ENCODE measurements around the gene CFAP57.

CFAP57 gene

DNA sequence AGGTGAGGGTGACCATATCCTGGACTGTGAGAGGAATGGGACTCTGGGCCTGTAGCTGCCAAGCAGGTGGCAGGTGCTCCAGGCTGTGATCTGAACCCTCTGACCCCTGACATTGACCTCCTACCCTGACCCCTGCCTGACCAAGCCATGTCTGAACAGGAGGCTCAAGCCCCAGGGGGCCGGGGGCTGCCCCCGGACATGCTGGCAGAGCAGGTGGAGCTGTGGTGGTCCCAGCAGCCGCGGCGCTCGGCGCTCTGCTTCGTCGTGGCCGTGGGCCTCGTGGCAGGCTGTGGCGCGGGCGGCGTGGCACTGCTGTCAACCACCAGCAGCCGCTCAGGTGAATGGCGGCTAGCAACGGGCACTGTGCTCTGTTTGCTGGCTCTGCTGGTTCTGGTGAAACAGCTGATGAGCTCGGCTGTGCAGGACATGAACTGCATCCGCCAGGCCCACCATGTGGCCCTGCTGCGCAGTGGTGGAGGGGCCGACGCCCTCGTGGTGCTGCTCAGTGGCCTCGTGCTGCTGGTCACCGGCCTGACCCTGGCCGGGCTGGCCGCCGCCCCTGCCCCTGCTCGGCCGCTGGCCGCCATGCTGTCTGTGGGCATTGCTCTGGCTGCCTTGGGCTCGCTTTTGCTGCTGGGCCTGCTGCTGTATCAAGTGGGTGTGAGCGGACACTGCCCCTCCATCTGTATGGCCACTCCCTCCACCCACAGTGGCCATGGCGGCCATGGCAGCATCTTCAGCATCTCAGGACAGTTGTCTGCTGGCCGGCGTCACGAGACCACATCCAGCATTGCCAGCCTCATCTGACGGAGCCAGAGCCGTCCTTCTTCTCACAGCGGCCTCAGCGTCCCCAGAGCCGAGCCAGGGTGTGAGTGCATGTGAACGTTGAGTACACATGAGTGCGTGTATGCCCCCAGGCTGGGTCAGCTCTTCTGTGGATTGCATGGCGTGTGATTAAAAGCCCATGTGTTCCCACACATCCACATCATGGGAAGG is 100.7 kb downstream of the CFAP57 start:
- DNase-seq (ENCODE audit: low read depth, low spot score) = no peak
- no peak overlapping the region for H3K27ac ChIP-seq

DNA sequence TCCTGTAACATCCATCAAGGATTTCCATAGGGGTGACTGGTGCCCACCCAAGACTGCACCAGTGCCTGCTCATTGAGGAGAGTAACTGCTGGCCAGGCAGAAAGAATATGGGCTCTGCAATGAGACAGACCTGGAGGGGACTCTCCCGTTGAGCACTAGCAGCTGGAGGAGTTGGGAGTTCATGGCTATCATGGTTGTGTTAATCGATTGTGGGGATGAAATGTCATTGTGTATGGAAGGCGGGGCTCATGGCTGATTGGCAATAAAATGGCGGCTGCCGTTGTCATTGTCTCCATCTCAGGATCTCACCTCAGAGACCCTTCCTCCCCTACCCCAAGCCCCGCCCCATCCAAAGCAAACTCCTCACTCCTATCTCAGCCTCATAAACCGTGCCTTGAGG is 101.6 kb downstream of the CFAP57 start:
- no peak for DNase-seq (ENCODE audit: low read depth, low spot score)
- peak overlapping the region; percentile 48 for H3K27ac ChIP-seq

DNA sequence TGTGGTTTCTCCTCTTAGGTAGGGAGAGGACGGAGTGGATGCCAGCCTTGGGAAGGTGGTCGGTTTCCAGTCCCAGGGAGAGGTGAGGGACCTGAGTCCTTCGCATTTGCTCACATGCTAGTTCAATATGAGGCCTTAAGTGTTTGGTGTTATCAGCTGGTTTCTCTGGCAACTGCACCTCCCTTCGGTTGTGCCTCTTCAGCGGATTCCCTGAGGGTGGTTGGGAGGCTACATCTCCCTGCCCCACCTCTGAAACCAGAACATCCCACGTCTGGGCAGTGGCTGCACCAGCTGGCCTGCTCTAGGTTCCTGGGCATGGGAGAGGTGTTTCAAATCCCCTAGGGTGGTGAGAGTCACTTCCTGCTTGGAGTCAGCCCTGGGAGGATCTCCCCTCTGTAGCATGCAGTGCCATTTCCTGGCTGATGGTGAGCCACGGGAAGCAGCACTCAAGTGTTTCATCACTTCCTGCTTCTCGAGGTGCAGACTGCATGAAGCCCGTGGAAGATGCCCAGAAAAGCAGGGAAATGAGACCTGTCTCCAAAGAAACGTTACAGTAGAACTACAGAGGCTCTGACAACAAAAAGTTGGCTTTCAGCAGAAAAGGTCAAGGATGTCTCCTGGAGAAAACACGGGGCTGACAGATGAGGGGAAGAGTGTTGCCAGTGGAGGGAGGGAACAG is 102.1 kb downstream of the CFAP57 start:
- no peak for DNase-seq (ENCODE audit: low read depth, low spot score)
- peak overlapping the region; percentile 48 for H3K27ac ChIP-seq

- peak overlapping the region; percentile 48 for H3K27ac ChIP-seq
Measured at GRCh38 chr1:43274804-43275180, 102.7 kb downstream of the CFAP57 start.

GRCh38 chr1:43275826-43276620 is 103.9 kb downstream of the CFAP57 start:
- no peak overlapping the region for H3K27ac ChIP-seq

More at GRCh38 chr1:43274804-43275180, 102.7 kb downstream of the CFAP57 start:
- no peak for DNase-seq (ENCODE audit: low read depth, low spot score)

DNA sequence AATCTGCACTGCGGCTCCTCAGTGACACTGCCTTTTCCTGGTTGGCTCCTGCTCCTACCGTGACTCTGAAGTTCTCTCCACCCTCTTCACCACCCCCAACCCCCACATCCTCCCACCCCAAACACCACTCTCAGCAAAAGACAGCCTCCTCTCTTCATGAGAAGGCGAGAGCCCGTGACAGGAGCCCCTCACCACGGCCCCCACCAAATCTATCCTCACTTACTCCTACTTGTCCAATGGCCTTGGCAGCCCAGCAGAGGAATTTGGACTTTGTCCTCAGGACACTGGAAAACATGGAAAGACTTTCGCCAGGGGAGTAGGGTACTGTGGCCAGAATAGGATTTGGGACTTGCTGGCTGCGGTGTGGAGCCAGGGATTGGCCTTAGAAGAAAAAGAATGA is 104.5 kb downstream of the CFAP57 start:
- DNase-seq (ENCODE audit: low read depth, low spot score) = no peak
- no peak overlapping the region for H3K27ac ChIP-seq

More at GRCh38 chr1:43275826-43276620, 103.9 kb downstream of the CFAP57 start:
- DNase-seq (ENCODE audit: low read depth, low spot score) = no peak

DNA sequence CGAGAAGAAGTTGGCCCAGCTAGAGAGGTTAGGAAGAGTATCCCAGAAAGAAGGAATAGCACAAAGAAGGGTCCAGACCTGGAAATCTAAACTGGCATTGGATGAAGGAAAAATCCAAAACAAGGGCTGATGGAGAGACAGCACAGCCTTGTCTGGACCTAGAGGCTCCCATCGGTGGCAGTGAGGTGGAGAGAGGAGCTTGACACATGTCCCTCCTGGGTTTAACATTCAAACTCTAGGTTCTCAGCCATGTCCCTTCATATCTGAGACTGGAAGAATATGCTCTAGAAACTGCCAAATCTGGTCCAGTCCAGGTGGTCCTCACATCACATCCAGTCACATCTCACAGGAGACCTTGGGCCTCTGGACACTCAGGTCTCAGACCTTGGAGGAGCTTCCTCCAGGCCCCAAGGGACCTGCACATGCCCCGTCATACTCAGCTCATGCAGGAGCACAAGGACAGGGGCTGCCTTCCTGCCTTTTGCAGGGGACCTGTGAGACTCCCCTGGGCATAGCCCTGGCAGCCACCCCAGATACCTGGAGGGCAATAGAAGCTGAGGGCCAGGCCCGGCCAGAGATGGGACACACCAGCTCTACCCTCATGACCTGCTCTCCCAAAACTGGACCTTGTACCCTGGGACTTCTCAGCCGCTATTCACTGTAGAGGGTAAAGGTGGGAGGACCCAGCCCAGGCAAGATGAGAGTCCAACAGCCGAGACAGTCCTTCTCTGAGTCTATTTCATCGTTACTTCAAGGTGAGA is 105.2 kb downstream of the CFAP57 start:
- DNase-seq (ENCODE audit: low read depth, low spot score) = no peak
- H3K27ac ChIP-seq = no peak overlapping the region

DNA sequence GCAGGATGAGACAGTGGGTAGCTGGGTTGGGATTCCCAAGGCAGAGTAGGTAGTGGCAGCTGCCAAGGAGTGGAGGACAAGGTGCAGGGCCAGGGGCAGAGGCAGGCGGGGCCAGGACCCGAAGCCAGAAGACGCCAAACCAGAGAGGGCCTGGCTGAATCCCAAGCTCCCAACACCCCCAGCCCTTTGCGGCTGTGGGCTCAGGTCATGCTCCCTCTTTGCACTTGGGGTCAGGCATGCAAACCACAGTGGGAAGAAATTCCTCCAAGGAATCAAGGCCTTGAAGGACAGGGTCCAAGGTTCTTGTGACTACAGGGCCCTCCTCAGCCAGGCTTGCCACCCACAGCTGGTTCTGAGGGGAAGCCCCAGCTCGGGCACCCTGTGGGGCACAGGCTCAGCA is 107.0 kb downstream of the CFAP57 start:
- no peak overlapping the region for H3K27ac ChIP-seq
- no peak for DNase-seq (ENCODE audit: low read depth, low spot score)

DNA sequence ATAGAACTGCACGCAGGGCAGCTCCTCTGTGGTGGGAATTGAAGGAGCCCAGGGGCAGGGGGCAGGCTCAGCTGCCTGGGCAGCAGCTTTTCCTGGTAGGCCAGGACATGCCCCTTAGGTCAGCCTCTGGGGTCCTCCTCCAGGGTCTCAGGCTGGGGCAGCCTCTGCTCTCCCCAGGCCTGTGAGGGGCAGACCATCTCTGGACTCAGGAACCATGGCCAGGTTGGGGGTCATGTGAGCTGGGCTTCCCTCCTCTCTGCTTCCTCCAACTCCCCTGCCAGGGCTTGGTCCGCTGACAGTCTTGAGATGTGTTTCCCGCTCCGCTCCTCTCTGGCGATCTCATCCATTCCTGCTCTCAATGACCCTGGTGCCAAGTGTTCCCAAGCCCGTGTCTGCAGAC is 107.5 kb downstream of the CFAP57 start:
- no peak for DNase-seq (ENCODE audit: low read depth, low spot score)

GRCh38 chr1:43280692-43281091 is 108.6 kb downstream of the CFAP57 start:
- DNase-seq (ENCODE audit: low read depth, low spot score) = no peak
- H3K27ac ChIP-seq = no peak overlapping the region

More for the DNA sequence above, 107.5 kb downstream of the CFAP57 start:
- no peak overlapping the region for H3K27ac ChIP-seq

DNA sequence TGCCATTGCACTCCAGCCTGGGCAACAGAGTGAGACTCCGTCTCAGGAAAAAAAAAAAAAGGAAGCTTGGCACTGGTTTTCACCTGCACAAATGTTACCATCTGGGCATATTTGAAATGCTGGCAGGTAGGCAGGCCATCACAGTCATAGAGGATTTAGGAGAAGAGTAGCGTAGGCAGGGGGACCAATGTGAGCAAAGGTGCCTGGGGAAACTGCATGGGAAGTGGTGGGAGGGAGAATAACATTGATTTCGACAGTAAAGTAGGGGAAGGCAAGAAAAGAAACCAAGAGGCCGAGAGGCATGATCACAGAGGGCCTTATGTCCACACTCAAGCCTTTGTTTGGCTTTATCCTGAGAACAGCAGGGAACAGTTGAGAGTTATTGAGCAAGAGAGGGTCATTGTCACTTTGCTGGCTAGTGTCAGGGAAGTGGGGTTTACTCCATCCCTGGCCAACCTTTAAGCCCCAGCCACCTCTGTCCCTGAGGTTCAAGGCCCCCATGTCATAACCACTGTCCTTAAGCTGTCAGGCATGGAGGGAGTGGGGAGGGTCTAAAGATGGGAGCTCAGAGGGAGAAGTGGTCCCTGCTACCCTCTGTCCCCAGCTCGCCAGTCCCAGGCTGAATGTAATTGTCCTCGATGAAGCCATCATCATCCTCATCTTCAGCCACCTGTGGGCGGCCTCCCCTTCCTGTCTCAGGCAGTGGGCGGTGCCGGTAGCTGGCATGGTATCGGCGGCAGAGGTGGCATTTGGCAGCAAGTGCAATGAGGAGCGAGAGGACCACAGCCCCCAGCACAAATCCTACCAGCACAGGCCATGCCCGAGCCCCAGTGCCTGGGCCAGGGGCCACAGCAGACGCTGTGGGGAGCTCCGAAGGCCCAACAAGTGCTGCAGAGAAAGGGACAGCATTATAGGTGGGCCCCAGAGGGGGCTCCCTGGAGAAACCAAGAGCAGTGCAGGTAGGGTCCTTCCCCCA is 110.4 kb downstream of the CFAP57 start:
- DNase-seq (ENCODE audit: low read depth, low spot score) = no peak
- no peak overlapping the region for H3K27ac ChIP-seq

- H3K27ac ChIP-seq = no peak overlapping the region
- DNase-seq (ENCODE audit: low read depth, low spot score) = no peak
Measured at GRCh38 chr1:43284065-43284464, 111.9 kb downstream of the CFAP57 start.

DNA sequence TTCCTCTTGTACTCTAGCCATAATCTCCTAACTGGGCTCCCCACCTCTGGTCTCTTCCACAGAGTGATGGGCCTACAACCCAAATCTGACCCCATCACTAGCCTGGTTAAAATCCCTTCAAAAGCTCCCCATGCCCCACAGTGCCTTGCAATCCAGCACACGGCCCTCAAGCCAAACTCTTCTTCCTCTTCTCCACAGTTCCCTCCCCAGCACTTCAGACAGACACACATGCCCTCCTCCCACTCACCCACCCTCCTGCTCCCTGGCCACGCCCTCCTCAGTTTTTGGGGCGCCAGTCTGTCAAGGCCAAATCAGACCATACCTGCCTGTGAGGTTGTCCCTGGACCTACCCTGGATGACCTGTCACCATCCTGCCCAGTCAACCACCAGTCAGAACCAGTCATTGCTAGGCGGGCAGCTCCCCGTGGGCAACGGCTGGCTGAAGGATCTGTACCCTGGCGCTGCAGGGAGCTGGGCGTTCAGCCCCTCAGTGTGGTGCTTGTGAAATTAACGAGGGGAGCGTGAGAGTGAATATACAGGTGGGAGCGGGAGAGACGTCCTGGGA is 112.5 kb downstream of the CFAP57 start:
- no peak for DNase-seq (ENCODE audit: low read depth, low spot score)
- H3K27ac ChIP-seq = peak overlapping the region; percentile 45

GRCh38 chr1:43285269-43285990 is 113.3 kb downstream of the CFAP57 start, which contains the start of gene C1orf210:
Gene C1orf210 (minus strand): TSS chr1:43285581. CDS start chr1:43283270, 2,311 bp downstream.
- peak within 1 kb of the TSS; percentile 45 for H3K27ac ChIP-seq
- DNase-seq (ENCODE audit: low read depth, low spot score) = peak; percentile 45

DNA sequence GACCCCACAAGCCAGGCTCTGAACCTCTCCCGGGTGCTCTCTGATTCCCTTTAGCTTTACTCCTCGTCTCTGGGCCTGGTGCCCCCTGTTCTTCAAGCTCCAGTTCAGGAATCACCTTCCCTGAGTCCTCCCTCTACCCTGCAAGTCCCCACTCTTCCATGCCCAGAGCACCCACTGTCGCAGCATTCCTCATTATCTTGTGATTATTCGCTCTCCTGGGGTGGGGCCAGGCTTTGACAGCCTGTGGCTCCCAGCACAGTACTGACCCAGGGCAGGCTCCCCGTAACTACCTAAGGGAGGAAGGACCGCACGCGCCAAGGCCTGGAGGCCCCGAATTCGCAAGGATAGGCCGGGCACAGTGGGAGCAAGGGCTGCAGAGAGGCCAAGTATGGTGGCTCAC is 114.0 kb downstream of the CFAP57 start:
- DNase-seq (ENCODE audit: low read depth, low spot score) = no peak
- H3K27ac ChIP-seq = no peak overlapping the region

- DNase-seq (ENCODE audit: low read depth, low spot score) = no peak
- no peak overlapping the region for H3K27ac ChIP-seq
Measured at GRCh38 chr1:43286533-43286932, 114.4 kb downstream of the CFAP57 start.

GRCh38 chr1:43288058-43288784 is 116.1 kb downstream of the CFAP57 start:
- no peak overlapping the region for H3K27ac ChIP-seq
- DNase-seq (ENCODE audit: low read depth, low spot score) = no peak
